HepG2 (cell line): ENCODE measurements around the gene DNAJC7. TPM values are rescaled to one million over a fixed set of nuclear protein-coding genes. Genes with fewer than 3 reads are reported as not detected.

Experiments used
- GZF1 ChIP-seq: sonication (generic); formaldehyde crosslinking; IDR thresholded peaks from 2 replicates; pipeline ENCODE4 v1.5.1; 2020; ENCODE audit warnings: mild to moderate bottlenecking, missing genetic modification reagents
- HDAC2 ChIP-seq: sonication (generic); formaldehyde crosslinking; IDR thresholded peaks from 2 replicates; pipeline ENCODE4 v1.4.0; 2020; ENCODE audit warnings: missing genetic modification reagents
- HNRNPLL ChIP-seq: fragments of 200-400 bp; formaldehyde crosslinking; IDR thresholded peaks from 2 replicates; pipeline ENCODE4 v1.6.1; 2017; ENCODE audit warnings: mild to moderate bottlenecking, low read depth, low read length; ENCODE audit not compliant: poor library complexity, severe bottlenecking
- IRF9 ChIP-seq: sonication (generic); formaldehyde crosslinking; IDR thresholded peaks from 2 replicates; pipeline ENCODE4 v1.8.0; 2022; ENCODE audit warnings: missing genetic modification reagents, mild to moderate bottlenecking, borderline replicate concordance
- KDM4B ChIP-seq: sonication (generic); formaldehyde crosslinking; IDR thresholded peaks from 2 replicates; pipeline ENCODE4 v1.4.0; 2020; ENCODE audit warnings: missing genetic modification reagents
- RAD21 ChIP-seq: fragments of 450-650 bp; formaldehyde crosslinking; IDR thresholded peaks from 2 replicates; pipeline ENCODE4 v1.5.0; 2020; ENCODE audit warnings: mild to moderate bottlenecking
- REXO4 ChIP-seq: sonication (generic); formaldehyde crosslinking; IDR thresholded peaks from 2 replicates; pipeline ENCODE4 v1.8.0; 2022; ENCODE audit warnings: missing genetic modification reagents, mild to moderate bottlenecking, borderline replicate concordance
- RFXANK ChIP-seq: IDR thresholded peaks from 2 replicates; pipeline ENCODE4 v1.6.1; 2016
- SMC3 ChIP-seq: IDR thresholded peaks from 2 replicates; pipeline ENCODE4 v1.6.1; 2011; ENCODE audit warnings: low read length, improper control_type of control experiment
- TEAD2 ChIP-seq: sonication (generic); formaldehyde crosslinking; IDR thresholded peaks from 2 replicates; pipeline ENCODE4 v1.9.0; 2021; ENCODE audit warnings: missing genetic modification reagents
- ZBTB33 ChIP-seq: sonication (generic); formaldehyde crosslinking; IDR thresholded peaks from 2 replicates; pipeline ENCODE4 v1.4.0; 2020; ENCODE audit warnings: missing genetic modification reagents
- ZNF143 ChIP-seq: sonication (generic); formaldehyde crosslinking; IDR thresholded peaks from 2 replicates; pipeline ENCODE4 v1.4.0; 2020; ENCODE audit warnings: missing genetic modification reagents
- ZNF816 ChIP-seq: sonication (generic); formaldehyde crosslinking; IDR thresholded peaks from 2 replicates; pipeline ENCODE4 v1.8.0; 2022; ENCODE audit warnings: missing genetic modification reagents, mild to moderate bottlenecking, borderline replicate concordance
- ZNF883 ChIP-seq: sonication (generic); formaldehyde crosslinking; IDR thresholded peaks from 2 replicates; pipeline ENCODE4 v1.5.1; 2020; ENCODE audit warnings: mild to moderate bottlenecking, missing genetic modification reagents; ENCODE audit errors: not compliant biosample characterization
- polyA plus RNA-seq, 8 experiments: library from polyadenylated mRNA; depleted of rRNA in 3 of 8; stranded (reverse) in 7 of 8; unstranded in 1 of 8; fragments of >200 nt; fragmentation: Illumina TruSeq in 4 of 8; extraction: Trizol in 4 of 8; gene quantifications; 2 replicates each; pipeline versions ENCODE4 v1.2.1 to v1.2.3, GENCODE V29; 2011 to 2016; ENCODE audit warnings: low read depth in 4 of 8, missing spikeins in 1 of 8, mixed read lengths in 1 of 8; ENCODE audit not compliant: insufficient read depth in 1 of 8
- total RNA-seq, 5 experiments: library from RNA; depleted of rRNA; stranded (reverse); fragments of >200 nt; fragmentation: Illumina TruSeq; extraction: Trizol; gene quantifications; 2 replicates each; pipeline ENCODE4 v1.2.3, GENCODE V29; 2016; ENCODE audit warnings: low read depth in 1 of 5
- TF ChIP-seq, protein P1 (sequence below): sonication (generic); formaldehyde crosslinking; IDR thresholded peaks from 2 replicates; pipeline ENCODE4 v1.4.0; 2020; ENCODE audit warnings: missing genetic modification reagents, mild to moderate bottlenecking, borderline replicate concordance
- TF ChIP-seq, protein P2 (sequence below): sonication (generic); formaldehyde crosslinking; IDR thresholded peaks from 2 replicates; pipeline ENCODE4 v1.5.0; 2020; ENCODE audit warnings: mild to moderate bottlenecking, missing genetic modification reagents
- TF ChIP-seq, protein P3 (sequence below): sonication (generic); formaldehyde crosslinking; IDR thresholded peaks from 2 replicates; pipeline ENCODE4 v1.9.0; 2021; ENCODE audit warnings: missing genetic modification reagents, borderline replicate concordance

The DNAJC7 gene
- total and polyA plus RNA-seq, 2 of the 13 experiments (the other 11 are each of a cell fraction or from before 2014, with no cell fraction given) = 47.7 to 132 TPM

DNA sequence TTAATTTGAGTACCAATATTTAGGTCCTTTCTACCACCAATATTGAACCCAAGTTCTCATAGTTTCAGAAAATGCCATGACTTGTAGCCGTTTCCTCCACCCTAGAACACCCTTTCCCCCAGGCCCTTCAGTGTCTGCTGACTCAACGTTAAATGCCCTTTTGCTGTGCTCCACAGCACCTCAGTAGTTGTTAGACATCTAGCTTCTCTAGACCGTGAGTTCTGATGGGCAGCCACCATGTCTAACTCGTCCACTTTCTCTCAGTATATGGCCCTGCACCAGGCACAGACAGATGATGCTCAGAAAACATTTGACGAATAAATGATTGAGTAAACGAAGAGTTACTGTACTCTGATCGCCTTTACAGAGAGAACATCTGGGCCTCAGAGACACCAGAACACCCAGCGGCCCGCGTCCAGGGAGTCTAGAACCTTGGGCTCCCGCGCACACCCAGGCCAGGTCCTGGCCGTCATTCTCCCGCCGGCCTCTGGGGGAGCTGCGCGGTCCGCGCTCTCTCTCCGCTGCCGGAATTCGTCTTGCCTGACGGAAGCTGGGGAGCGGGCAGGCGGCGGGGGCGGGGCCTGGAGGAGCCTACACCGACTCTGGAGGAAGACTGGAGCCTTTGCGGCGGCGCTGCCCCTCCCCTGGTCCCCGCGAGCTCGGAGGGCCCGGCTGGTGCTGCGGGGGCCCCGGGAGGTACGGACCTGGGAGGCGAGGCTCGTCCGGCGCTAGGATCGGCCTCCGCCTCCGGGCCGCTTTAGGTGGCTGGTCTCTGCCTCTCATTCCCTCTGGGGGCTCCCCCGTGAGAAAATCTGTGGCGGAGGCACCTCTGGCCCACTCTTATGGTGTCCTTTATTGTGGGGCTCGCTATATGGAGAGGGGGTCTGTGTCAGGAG, 2.5 kb upstream of the DNAJC7 start, which contains the start of gene NKIRAS2 (continued):
- peak; percentile 98 for TF ChIP-seq IRF9
- TF ChIP-seq ZNF143 (CRISPR knock-in tag) = peak; percentile 58; the same call in 1 of the 2 replicates
- TF ChIP-seq REXO4 = no peak
- TF ChIP-seq, protein P1, sequence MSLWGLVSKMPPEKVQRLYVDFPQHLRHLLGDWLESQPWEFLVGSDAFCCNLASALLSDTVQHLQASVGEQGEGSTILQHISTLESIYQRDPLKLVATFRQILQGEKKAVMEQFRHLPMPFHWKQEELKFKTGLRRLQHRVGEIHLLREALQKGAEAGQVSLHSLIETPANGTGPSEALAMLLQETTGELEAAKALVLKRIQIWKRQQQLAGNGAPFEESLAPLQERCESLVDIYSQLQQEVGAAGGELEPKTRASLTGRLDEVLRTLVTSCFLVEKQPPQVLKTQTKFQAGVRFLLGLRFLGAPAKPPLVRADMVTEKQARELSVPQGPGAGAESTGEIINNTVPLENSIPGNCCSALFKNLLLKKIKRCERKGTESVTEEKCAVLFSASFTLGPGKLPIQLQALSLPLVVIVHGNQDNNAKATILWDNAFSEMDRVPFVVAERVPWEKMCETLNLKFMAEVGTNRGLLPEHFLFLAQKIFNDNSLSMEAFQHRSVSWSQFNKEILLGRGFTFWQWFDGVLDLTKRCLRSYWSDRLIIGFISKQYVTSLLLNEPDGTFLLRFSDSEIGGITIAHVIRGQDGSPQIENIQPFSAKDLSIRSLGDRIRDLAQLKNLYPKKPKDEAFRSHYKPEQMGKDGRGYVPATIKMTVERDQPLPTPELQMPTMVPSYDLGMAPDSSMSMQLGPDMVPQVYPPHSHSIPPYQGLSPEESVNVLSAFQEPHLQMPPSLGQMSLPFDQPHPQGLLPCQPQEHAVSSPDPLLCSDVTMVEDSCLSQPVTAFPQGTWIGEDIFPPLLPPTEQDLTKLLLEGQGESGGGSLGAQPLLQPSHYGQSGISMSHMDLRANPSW (CRISPR knock-in tag) = no peak; the same call in 1 of the 2 replicates
- peak; percentile 93; the same call in 1 of the 2 replicates for TF ChIP-seq KDM4B (CRISPR knock-in tag)
- TF ChIP-seq, protein P2, sequence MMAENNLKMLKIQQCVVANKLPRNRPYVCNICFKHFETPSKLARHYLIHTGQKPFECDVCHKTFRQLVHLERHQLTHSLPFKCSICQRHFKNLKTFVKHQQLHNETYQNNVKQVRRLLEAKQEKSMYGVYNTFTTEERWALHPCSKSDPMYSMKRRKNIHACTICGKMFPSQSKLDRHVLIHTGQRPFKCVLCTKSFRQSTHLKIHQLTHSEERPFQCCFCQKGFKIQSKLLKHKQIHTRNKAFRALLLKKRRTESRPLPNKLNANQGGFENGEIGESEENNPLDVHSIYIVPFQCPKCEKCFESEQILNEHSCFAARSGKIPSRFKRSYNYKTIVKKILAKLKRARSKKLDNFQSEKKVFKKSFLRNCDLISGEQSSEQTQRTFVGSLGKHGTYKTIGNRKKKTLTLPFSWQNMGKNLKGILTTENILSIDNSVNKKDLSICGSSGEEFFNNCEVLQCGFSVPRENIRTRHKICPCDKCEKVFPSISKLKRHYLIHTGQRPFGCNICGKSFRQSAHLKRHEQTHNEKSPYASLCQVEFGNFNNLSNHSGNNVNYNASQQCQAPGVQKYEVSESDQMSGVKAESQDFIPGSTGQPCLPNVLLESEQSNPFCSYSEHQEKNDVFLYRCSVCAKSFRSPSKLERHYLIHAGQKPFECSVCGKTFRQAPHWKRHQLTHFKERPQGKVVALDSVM (CRISPR knock-in tag) = no peak
- TF ChIP-seq RFXANK (CRISPR knock-in tag) = no peak; the same call in 1 of the 2 replicates
- peak; percentile 37; the same call in 1 of the 2 replicates for TF ChIP-seq RAD21 (CRISPR knock-in tag)
- TF ChIP-seq TEAD2 (CRISPR knock-in tag) = no peak
- peak; percentile 80 for TF ChIP-seq ZBTB33
- TF ChIP-seq ZNF816 (CRISPR knock-in tag) = peak; percentile 86; the same call in 1 of the 2 replicates
- peak; percentile 3; the same call in 1 of the 2 replicates for TF ChIP-seq SMC3
- TF ChIP-seq GZF1 (CRISPR knock-in tag) = no peak
- peak; percentile 92 for TF ChIP-seq HNRNPLL
- peak; percentile 72; the same call in 1 of the 2 replicates for TF ChIP-seq HDAC2 (CRISPR knock-in tag)
- no peak for TF ChIP-seq ZNF883 (CRISPR knock-in tag)
- TF ChIP-seq, protein P3, sequence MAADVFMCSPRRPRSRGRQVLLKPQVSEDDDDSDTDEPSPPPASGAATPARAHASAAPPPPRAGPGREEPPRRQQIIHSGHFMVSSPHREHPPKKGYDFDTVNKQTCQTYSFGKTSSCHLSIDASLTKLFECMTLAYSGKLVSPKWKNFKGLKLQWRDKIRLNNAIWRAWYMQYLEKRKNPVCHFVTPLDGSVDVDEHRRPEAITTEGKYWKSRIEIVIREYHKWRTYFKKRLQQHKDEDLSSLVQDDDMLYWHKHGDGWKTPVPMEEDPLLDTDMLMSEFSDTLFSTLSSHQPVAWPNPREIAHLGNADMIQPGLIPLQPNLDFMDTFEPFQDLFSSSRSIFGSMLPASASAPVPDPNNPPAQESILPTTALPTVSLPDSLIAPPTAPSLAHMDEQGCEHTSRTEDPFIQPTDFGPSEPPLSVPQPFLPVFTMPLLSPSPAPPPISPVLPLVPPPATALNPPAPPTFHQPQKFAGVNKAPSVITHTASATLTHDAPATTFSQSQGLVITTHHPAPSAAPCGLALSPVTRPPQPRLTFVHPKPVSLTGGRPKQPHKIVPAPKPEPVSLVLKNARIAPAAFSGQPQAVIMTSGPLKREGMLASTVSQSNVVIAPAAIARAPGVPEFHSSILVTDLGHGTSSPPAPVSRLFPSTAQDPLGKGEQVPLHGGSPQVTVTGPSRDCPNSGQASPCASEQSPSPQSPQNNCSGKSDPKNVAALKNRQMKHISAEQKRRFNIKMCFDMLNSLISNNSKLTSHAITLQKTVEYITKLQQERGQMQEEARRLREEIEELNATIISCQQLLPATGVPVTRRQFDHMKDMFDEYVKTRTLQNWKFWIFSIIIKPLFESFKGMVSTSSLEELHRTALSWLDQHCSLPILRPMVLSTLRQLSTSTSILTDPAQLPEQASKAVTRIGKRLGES (CRISPR knock-in tag) = no peak
